Effector memory CD8-positive, alpha-beta T cell (primary cell): ENCODE measurements around the gene GJC1.

ENCODE experiments used
- ATAC-seq: fragments of 150-1000 bp; cut with Tn5 transposase; replicated peaks from 2 replicates; pipeline ENCODE4 v1.10.0; 2021; ENCODE audit warnings: mild to moderate bottlenecking, moderate library complexity
- DNase-seq, 3 experiments: peaks; one replicate each; pipeline ENCODE4 v3.0.0; 2021
- H3K27ac Mint-ChIP-seq, 2 donors: one replicate each; pipeline ENCODE4 v1.8.0; 2022; ENCODE audit warnings: mild to moderate bottlenecking in 2 of 2, mixed read lengths in 2 of 2, moderate library complexity in 2 of 2
- H3K27me3 Mint-ChIP-seq, 2 donors: one replicate each; pipeline ENCODE4 v1.8.0; 2022; ENCODE audit warnings: mixed read lengths in 2 of 2
- H3K36me3 Mint-ChIP-seq: one replicate; pipeline ENCODE4 v1.8.0; 2022; ENCODE audit warnings: mild to moderate bottlenecking, moderate library complexity, mixed read lengths; ENCODE audit not compliant: insufficient read depth
- H3K4me1 Mint-ChIP-seq, 2 donors: one replicate each; pipeline ENCODE4 v1.8.0; 2022; ENCODE audit warnings: low read depth in 2 of 2, mixed read lengths in 2 of 2
- H3K4me3 Mint-ChIP-seq, 2 donors: one replicate each; pipeline ENCODE4 v1.8.0; 2022; ENCODE audit warnings: mild to moderate bottlenecking in 2 of 2, mixed read lengths in 2 of 2, moderate library complexity in 2 of 2
- H3K9me3 Mint-ChIP-seq, 2 donors: one replicate each; pipeline ENCODE4 v1.8.0; 2022; ENCODE audit warnings: mixed read lengths in 2 of 2
- total RNA-seq, 9 experiments: gene quantifications; one replicate each; lab custom pipeline; 2026; lab: John Stamatoyannopoulos, UW

The GJC1 gene
- total RNA-seq = 0 to 2.7 (median 0.57) reads per million in 9 experiments

- ATAC-seq (peak; percentile 59), DNase-seq (no peak)
- Mint-ChIP-seq H3K4me3 (peak within 1 kb of the TSS; percentile 79 to 84), H3K9me3 (no peaks in the 10 kb centered on the region), H3K4me1 (peaks cover 7 to 8% of the 10 kb centered on the region in 2 donors), H3K27me3 (peaks cover 58 to 69% of the 10 kb centered on the region in 2 donors), H3K36me3 (no peaks in the 10 kb centered on the region), H3K27ac (no peak within 1 kb of the TSS)
These were observed at the start of gene GJC1 for GRCh38 chr17:44829523-44830358. GJC1 (minus strand) TSS chr17:44830287; CDS start chr17:44805817, 24,470 bp downstream.

GRCh38 chr17:44879376-44879775 lies 49.3 kb upstream of the GJC1 start:
- ATAC-seq = no peak
- Mint-ChIP-seq H3K4me3 (no peak overlapping the region), H3K9me3 (no peaks in the 10 kb centered on the region), H3K4me1 (no peaks in the 10 kb centered on the region), H3K27me3 (no peaks in the 10 kb centered on the region), H3K27ac (no peak overlapping the region), H3K36me3 (peaks cover 67% of the 10 kb centered on the region)
- no peak for DNase-seq

- no peaks in the 10 kb centered on the region for H3K4me1 Mint-ChIP-seq
- no peak overlapping the region for H3K27ac Mint-ChIP-seq
- H3K4me3 Mint-ChIP-seq = no peak overlapping the region
- ATAC-seq (no peak), DNase-seq (peak in 1 of 3 experiments; percentile 21)
- no peaks in the 10 kb centered on the region for H3K27me3 Mint-ChIP-seq
- no peaks in the 10 kb centered on the region for H3K9me3 Mint-ChIP-seq
- peaks cover 70% of the 10 kb centered on the region for H3K36me3 Mint-ChIP-seq
These were observed 48.6 kb upstream of the GJC1 start for GRCh38 chr17:44878627-44879221.

GRCh38 chr17:44877121-44877520 lies 47.0 kb upstream of the GJC1 start:
- ATAC-seq = no peak
- H3K36me3 Mint-ChIP-seq = peaks cover 69% of the 10 kb centered on the region
- no peak overlapping the region for H3K27ac Mint-ChIP-seq
- H3K4me1 Mint-ChIP-seq = no peaks in the 10 kb centered on the region
- H3K27me3 Mint-ChIP-seq = no peaks in the 10 kb centered on the region
- no peaks in the 10 kb centered on the region for H3K9me3 Mint-ChIP-seq
- H3K4me3 Mint-ChIP-seq = no peak overlapping the region
- no peak for DNase-seq

DNA sequence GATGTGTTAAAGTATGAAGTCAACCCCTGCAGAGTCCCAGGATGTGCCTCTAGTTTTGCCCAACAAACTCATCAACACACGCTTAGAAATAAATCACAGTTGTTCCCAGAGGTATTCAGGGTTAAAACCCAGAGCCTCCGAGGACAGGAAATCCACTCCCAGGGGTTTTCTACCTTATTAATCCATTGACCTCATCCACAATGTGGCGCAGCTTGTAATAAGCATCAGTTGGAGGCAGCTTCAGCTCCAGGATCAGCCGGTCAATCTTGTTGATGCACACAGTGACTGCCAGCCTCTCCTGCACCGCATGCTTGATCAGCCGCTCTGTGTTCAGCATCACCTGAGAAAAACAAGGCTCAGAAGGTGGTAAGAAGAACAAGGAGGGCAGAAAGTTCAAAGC lies 45.7 kb upstream of the GJC1 start:
- peak overlapping the region in 1 of 2 donors; percentile 21 for H3K27ac Mint-ChIP-seq
- no peak overlapping the region for H3K4me3 Mint-ChIP-seq
- H3K36me3 Mint-ChIP-seq = peaks cover 75% of the 10 kb centered on the region
- no peaks in the 10 kb centered on the region for H3K27me3 Mint-ChIP-seq
- ATAC-seq (no peak), DNase-seq (no peak)
- no peaks in the 10 kb centered on the region for H3K4me1 Mint-ChIP-seq
- no peaks in the 10 kb centered on the region for H3K9me3 Mint-ChIP-seq

DNA sequence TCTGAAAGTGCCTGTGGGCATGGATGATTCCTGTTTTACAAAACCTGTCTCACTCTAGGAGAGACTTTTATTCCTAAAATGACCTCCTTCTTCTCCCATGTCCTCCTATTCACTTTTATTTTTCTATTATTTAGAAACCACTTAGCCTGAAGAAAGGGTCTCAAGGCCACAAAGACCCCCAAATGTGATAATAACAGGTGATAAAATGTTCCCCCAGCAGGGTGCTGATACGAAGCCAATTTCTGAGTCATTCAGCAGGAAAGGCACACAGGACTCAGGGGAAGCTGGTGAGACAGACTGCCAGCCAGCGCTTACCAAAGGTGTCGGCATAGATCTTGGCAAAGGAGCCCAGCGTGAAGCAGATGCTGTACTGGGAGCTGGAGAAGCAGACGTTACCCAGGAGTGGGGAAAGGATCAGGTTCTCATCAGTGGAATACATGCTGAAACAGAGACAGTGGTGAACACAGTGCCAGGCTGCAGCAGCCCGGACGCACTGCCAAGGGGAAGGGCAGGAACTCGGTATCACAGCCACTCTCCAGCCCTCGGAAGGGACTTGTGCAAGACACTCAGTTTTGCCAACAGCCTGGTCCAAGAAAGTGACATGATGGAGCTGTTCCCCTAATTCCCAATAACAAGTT lies 42.2 kb upstream of the GJC1 start:
- DNase-seq (no peak), ATAC-seq (no peak)
- no peaks in the 10 kb centered on the region for H3K9me3 Mint-ChIP-seq
- no peaks in the 10 kb centered on the region for H3K27me3 Mint-ChIP-seq
- H3K27ac Mint-ChIP-seq = peak overlapping the region in 1 of 2 donors; percentile 20
- no peaks in the 10 kb centered on the region for H3K4me1 Mint-ChIP-seq
- no peak overlapping the region for H3K4me3 Mint-ChIP-seq
- peaks cover 72% of the 10 kb centered on the region for H3K36me3 Mint-ChIP-seq

- H3K27ac Mint-ChIP-seq = no peak overlapping the region
These were observed 41.5 kb upstream of the GJC1 start for GRCh38 chr17:44871556-44871955.

DNA sequence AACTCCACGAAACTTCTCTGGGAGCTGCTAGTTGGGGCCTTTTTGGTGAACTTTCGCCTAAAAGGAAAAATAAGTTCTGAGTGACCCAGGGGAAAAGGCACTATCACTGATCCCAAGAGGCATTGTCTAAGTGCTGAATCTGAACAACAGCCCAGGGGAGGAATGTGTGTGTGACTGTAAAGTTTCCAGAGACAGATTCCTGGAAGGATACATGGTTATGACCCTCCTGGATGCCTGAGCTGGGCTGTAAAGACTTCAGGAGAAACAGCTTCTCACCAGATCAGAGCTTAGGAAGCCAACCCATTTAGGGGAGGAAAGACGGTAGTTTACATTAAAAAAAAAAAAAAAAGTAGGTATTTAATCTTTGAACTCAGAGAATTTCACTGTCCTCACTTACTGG lies 37.8 kb upstream of the GJC1 start:
- peak overlapping the region in 1 of 2 donors; percentile 28 for H3K27ac Mint-ChIP-seq

More at GRCh38 chr17:44871556-44871955, 41.5 kb upstream of the GJC1 start:
- no peaks in the 10 kb centered on the region for H3K4me1 Mint-ChIP-seq
- DNase-seq (no peak), ATAC-seq (no peak)
- H3K36me3 Mint-ChIP-seq = peaks cover 68% of the 10 kb centered on the region
- H3K27me3 Mint-ChIP-seq = no peaks in the 10 kb centered on the region
- H3K4me3 Mint-ChIP-seq = no peak overlapping the region
- no peaks in the 10 kb centered on the region for H3K9me3 Mint-ChIP-seq

GRCh38 chr17:44865931-44866330 lies 35.8 kb upstream of the GJC1 start:
- Mint-ChIP-seq H3K27ac (no peak overlapping the region), H3K36me3 (peaks cover 57% of the 10 kb centered on the region), H3K4me1 (no peaks in the 10 kb centered on the region), H3K9me3 (no peaks in the 10 kb centered on the region), H3K27me3 (no peaks in the 10 kb centered on the region), H3K4me3 (no peak overlapping the region)
- DNase-seq (no peak), ATAC-seq (no peak)

More for the DNA sequence above, 37.8 kb upstream of the GJC1 start:
- no peak for DNase-seq
- Mint-ChIP-seq H3K9me3 (no peaks in the 10 kb centered on the region), H3K4me1 (no peaks in the 10 kb centered on the region), H3K36me3 (peaks cover 55% of the 10 kb centered on the region), H3K4me3 (no peak overlapping the region), H3K27me3 (no peaks in the 10 kb centered on the region)
- ATAC-seq = no peak

GRCh38 chr17:44865231-44865660 lies 35.2 kb upstream of the GJC1 start:
- no peak overlapping the region for H3K4me3 Mint-ChIP-seq
- no peak overlapping the region for H3K27ac Mint-ChIP-seq
- no peaks in the 10 kb centered on the region for H3K27me3 Mint-ChIP-seq
- H3K4me1 Mint-ChIP-seq = no peaks in the 10 kb centered on the region
- H3K36me3 Mint-ChIP-seq = peaks cover 59% of the 10 kb centered on the region
- peak; percentile 75 for ATAC-seq
- peak; percentile 65 to 73 (median 69) for DNase-seq
- no peaks in the 10 kb centered on the region for H3K9me3 Mint-ChIP-seq

DNA sequence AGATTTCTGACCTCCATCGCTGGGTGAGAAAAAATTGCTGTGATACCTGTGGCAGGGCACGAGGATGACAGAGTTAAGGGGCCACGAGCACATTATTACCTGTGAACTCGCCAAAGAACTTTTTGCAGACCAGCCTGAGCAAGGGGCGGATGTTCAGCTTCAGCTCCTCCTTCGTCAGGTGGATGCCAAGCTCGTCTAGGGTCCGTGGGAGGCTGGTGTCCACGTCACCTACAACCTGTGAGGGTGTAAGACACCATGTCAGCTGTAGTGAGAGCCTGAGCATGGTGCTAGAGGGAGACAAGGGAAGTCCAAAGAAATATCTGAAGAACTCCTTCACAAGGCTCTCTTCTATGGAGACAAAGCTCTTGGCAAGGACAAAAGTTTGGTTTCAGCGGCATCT lies 34.7 kb upstream of the GJC1 start:
- Mint-ChIP-seq H3K4me3 (no peak overlapping the region), H3K27me3 (no peaks in the 10 kb centered on the region), H3K4me1 (no peaks in the 10 kb centered on the region), H3K9me3 (no peaks in the 10 kb centered on the region), H3K36me3 (peaks cover 62% of the 10 kb centered on the region), H3K27ac (no peak overlapping the region)
- DNase-seq = no peak
- no peak for ATAC-seq

- no peak overlapping the region for H3K4me3 Mint-ChIP-seq
- no peak overlapping the region for H3K27ac Mint-ChIP-seq
- ATAC-seq (no peak), DNase-seq (no peak)
- peaks cover 74% of the 10 kb centered on the region for H3K36me3 Mint-ChIP-seq
- H3K4me1 Mint-ChIP-seq = no peaks in the 10 kb centered on the region
- H3K9me3 Mint-ChIP-seq = no peaks in the 10 kb centered on the region
- no peaks in the 10 kb centered on the region for H3K27me3 Mint-ChIP-seq
These were observed 33.2 kb upstream of the GJC1 start for GRCh38 chr17:44863061-44863918.
